Activated CD8-positive, alpha-beta T cell treated with anti-CD3 and anti-CD28 coated beads for 36 hours (primary cell): ENCODE data around the gene PAPSS2. TPM values are rescaled to one million over a fixed set of nuclear protein-coding genes. Genes with fewer than 3 reads are reported as not detected.

Experiments
- ATAC-seq: fragments of 200-7000 bp; cut with Tn5 transposase; one replicate; pipeline ENCODE4 v1.10.0; 2021; ENCODE audit warnings: mild to moderate bottlenecking, moderate library complexity
- CTCF ChIA-PET: fragments of 350-600 bp; sonication (Branson Sonifier 250); formaldehyde crosslinking; loops from one replicate; lab custom pipeline; 2021; ENCODE audit warnings: antibody characterized with exemption; lab: Charles Lee
- POLR2A ChIA-PET: fragments of 350-600 bp; sonication (Branson Sonifier 250); formaldehyde crosslinking; loops from one replicate; lab custom pipeline; 2021; ENCODE audit warnings: antibody characterized with exemption; lab: Charles Lee
- DNase-seq: peaks from one replicate; pipeline ENCODE4 v3.0.0-alpha.2; 2020
- H3K27ac Mint-ChIP-seq: one replicate; pipeline ENCODE4 v1.8.0; 2021; ENCODE audit warnings: mild to moderate bottlenecking, mixed read lengths
- H3K27me3 Mint-ChIP-seq: one replicate; pipeline ENCODE4 v1.8.0; 2021; ENCODE audit warnings: mixed read lengths
- H3K36me3 Mint-ChIP-seq: one replicate; pipeline ENCODE4 v1.8.0; 2021; ENCODE audit warnings: low read depth, mixed read lengths
- H3K4me1 Mint-ChIP-seq: one replicate; pipeline ENCODE4 v1.8.0; 2021; ENCODE audit warnings: low read depth, mixed read lengths
- H3K4me3 Mint-ChIP-seq: one replicate; pipeline ENCODE4 v1.8.0; 2021; ENCODE audit warnings: mild to moderate bottlenecking, moderate library complexity, mixed read lengths
- H3K9me3 Mint-ChIP-seq: one replicate; pipeline ENCODE4 v1.8.0; 2021; ENCODE audit warnings: mixed read lengths
- CTCF ChIP-seq: fragments of 200-600 bp; IDR thresholded peaks from one replicate; pipeline ENCODE4 v1.8.0; 2022; ENCODE audit warnings: antibody characterized with exemption, mild to moderate bottlenecking
- intact Hi-C: fragments of 100-400 bp; cut with micrococcal nuclease; formaldehyde crosslinking; loops from one replicate; pipeline ENCODE4 v1.10.0; 2022
- total RNA-seq, 2 experiments: library from RNA; stranded (reverse); gene quantifications; one replicate each; pipeline ENCODE4 v1.2.3, GENCODE V29; 2021

The PAPSS2 gene
- total RNA-seq, 2 experiments from 2014 or later: 0.14 to 0.20 TPM

- intact Hi-C loops: no loop called here
- TF ChIP-seq CTCF: no peak
- H3K4me3 Mint-ChIP-seq: no peak overlapping the region
- POLR2A ChIA-PET: no interaction called here
- ATAC-seq (peak; percentile 80), DNase-seq (peak; percentile 41)
- CTCF ChIA-PET: no interaction called here
- no peaks in the 10 kb centered on the region for H3K27me3 Mint-ChIP-seq
- peaks cover 13% of the 10 kb centered on the region for H3K9me3 Mint-ChIP-seq
- peaks cover 4% of the 10 kb centered on the region for H3K36me3 Mint-ChIP-seq
- H3K4me1 Mint-ChIP-seq: peaks cover 20% of the 10 kb centered on the region
- peak overlapping the region; percentile 68 for H3K27ac Mint-ChIP-seq
Observed at GRCh38 chr10:87646935-87647334, 12.7 kb upstream of the PAPSS2 start.

GRCh38 chr10:87650838-87651589 lies 8.7 kb upstream of the PAPSS2 start:
- no peak overlapping the region for H3K27ac Mint-ChIP-seq
- ChIA-PET CTCF (interaction anchor here (0.6 kb wide), 1 partner anchor 9 kb away, joined by 3 read pairs; no protein-coding TSS in a partner anchor), POLR2A (interaction anchor here (0.6 kb wide), 1 partner anchor 16 kb away, joined by 3 read pairs; no protein-coding TSS in a partner anchor)
- H3K9me3 Mint-ChIP-seq: peaks cover 5% of the 10 kb centered on the region
- H3K36me3 Mint-ChIP-seq: no peaks in the 10 kb centered on the region
- peaks cover 15% of the 10 kb centered on the region for H3K4me1 Mint-ChIP-seq
- no peak for ATAC-seq
- intact Hi-C loops: no loop called here
- DNase-seq: no peak
- H3K27me3 Mint-ChIP-seq: peaks cover 9% of the 10 kb centered on the region
- TF ChIP-seq CTCF: no peak
- H3K4me3 Mint-ChIP-seq: no peak overlapping the region

DNA sequence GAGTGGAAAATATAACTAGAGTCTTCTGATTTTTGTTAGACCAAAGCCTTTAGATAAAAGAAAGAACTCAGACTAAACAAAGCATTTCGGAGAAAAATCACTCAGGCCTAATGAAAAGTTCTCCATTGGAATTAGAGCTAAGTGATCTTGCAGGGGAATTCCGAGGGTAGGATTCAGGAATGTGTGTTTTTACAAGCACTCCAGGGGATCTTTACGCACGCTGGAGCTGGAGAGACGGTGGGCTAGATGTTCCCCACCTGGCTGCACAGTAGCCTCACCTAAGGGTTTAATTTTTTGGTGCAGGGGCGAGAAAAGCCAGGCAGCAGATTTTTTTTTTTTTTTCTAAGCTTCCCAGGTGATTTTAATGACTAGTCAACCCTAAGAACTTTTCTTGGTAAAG lies 7.9 kb upstream of the PAPSS2 start:
- intact Hi-C loops: no loop called here
- no peaks in the 10 kb centered on the region for H3K36me3 Mint-ChIP-seq
- CTCF ChIA-PET: interaction anchor here (0.6 kb wide), 1 partner anchor 9 kb away, joined by 3 read pairs; no protein-coding TSS in a partner anchor
- H3K4me3 Mint-ChIP-seq: no peak overlapping the region
- DNase-seq: no peak
- POLR2A ChIA-PET: interaction anchor here (0.6 kb wide), 1 partner anchor 1035 kb away, joined by 4 read pairs; no protein-coding TSS in a partner anchor
- H3K9me3 Mint-ChIP-seq: peaks cover 3% of the 10 kb centered on the region
- H3K4me1 Mint-ChIP-seq: peaks cover 12% of the 10 kb centered on the region
- no peak for ATAC-seq
- H3K27me3 Mint-ChIP-seq: peaks cover 14% of the 10 kb centered on the region
- no peak for TF ChIP-seq CTCF
- H3K27ac Mint-ChIP-seq: no peak overlapping the region

GRCh38 chr10:87652261-87652660 lies 7.4 kb upstream of the PAPSS2 start:
- ATAC-seq (no peak), DNase-seq (no peak)
- intact Hi-C loops: no loop called here
- peaks cover 15% of the 10 kb centered on the region for H3K27me3 Mint-ChIP-seq
- ChIA-PET POLR2A (interaction anchor here (0.6 kb wide), 1 partner anchor 1035 kb away, joined by 4 read pairs; no protein-coding TSS in a partner anchor), CTCF (no interaction called here)
- H3K36me3 Mint-ChIP-seq: no peaks in the 10 kb centered on the region
- no peak overlapping the region for H3K4me3 Mint-ChIP-seq
- no peak for TF ChIP-seq CTCF
- H3K9me3 Mint-ChIP-seq: peaks cover 3% of the 10 kb centered on the region
- peaks cover 7% of the 10 kb centered on the region for H3K4me1 Mint-ChIP-seq
- no peak overlapping the region for H3K27ac Mint-ChIP-seq

- no peak for ATAC-seq
- POLR2A ChIA-PET: no interaction called here
- peaks cover 24% of the 10 kb centered on the region for H3K27me3 Mint-ChIP-seq
- intact Hi-C loops: no loop called here
- H3K9me3 Mint-ChIP-seq: no peaks in the 10 kb centered on the region
- peaks cover under 1% of the 10 kb centered on the region for H3K4me1 Mint-ChIP-seq
- H3K27ac Mint-ChIP-seq: no peak overlapping the region
- DNase-seq: no peak
- no peak for TF ChIP-seq CTCF
- no peaks in the 10 kb centered on the region for H3K36me3 Mint-ChIP-seq
- no peak overlapping the region for H3K4me3 Mint-ChIP-seq
- CTCF ChIA-PET: interaction anchor here (4.5 kb wide), 1 partner anchor 80 kb away, joined by 20 read pairs; no protein-coding TSS in a partner anchor
Observed at GRCh38 chr10:87654212-87654611, 5.5 kb upstream of the PAPSS2 start.
